HepG2 (cell line): ENCODE measurements around the gene RBM12.

Source experiments
- CEBPG ChIP-seq: IDR thresholded peaks from 2 replicates; pipeline ENCODE4 v1.6.1; 2016
- CTCF ChIP-seq: sonication (generic); formaldehyde crosslinking; IDR thresholded peaks from 2 replicates; pipeline ENCODE4 v1.5.0; 2020; ENCODE audit warnings: mild to moderate bottlenecking, missing genetic modification reagents, moderate library complexity
- ESRRA ChIP-seq: sonication (generic); formaldehyde crosslinking; IDR thresholded peaks from 2 replicates; pipeline ENCODE4 v1.5.1; 2020; ENCODE audit warnings: mild to moderate bottlenecking, low read depth, missing genetic modification reagents
- POLR2A ChIP-seq, 2 experiments: IDR thresholded peaks; 2 replicates each; pipeline ENCODE4 v1.6.1; 2011; ENCODE audit warnings: low read depth in 2 of 2, low read length in 2 of 2, mild to moderate bottlenecking in 1 of 2, moderate library complexity in 1 of 2; ENCODE audit not compliant: insufficient read depth in 1 of 2
- POLR2AphosphoS5 ChIP-seq: IDR thresholded peaks from 2 replicates; pipeline ENCODE4 v1.6.1; 2012; ENCODE audit warnings: low read depth, low read length
- RFXANK ChIP-seq: IDR thresholded peaks from 2 replicates; pipeline ENCODE4 v1.6.1; 2016
- SMAD1 ChIP-seq: sonication (generic); formaldehyde crosslinking; IDR thresholded peaks from 2 replicates; pipeline ENCODE4 v1.4.0; 2020; ENCODE audit warnings: missing genetic modification reagents, low read depth, mild to moderate bottlenecking, borderline replicate concordance
- SP1 ChIP-seq, 2 experiments: fragments of 450-650 bp in 1 of 2; sonication (generic) in 1 of 2; formaldehyde crosslinking in 1 of 2; IDR thresholded peaks; 2 replicates each; pipeline versions ENCODE4 v1.4.0 to v1.6.1; 2016 to 2020; ENCODE audit warnings: missing genetic modification reagents in 1 of 2
- TAF1 ChIP-seq: sonication (generic); formaldehyde crosslinking; IDR thresholded peaks from 2 replicates; pipeline ENCODE4 v1.4.0; 2020; ENCODE audit warnings: missing genetic modification reagents
- USF2 ChIP-seq, 2 experiments: sonication (generic) in 1 of 2; formaldehyde crosslinking in 1 of 2; IDR thresholded peaks; 2 replicates each; pipeline versions ENCODE4 v1.5.1 to v1.6.1; 2011 to 2020; ENCODE audit warnings: borderline replicate concordance in 1 of 2, low read depth in 1 of 2, low read length in 1 of 2, mild to moderate bottlenecking in 1 of 2, missing genetic modification reagents in 1 of 2, moderate library complexity in 1 of 2
- ZBTB2 ChIP-seq: sonication (generic); formaldehyde crosslinking; IDR thresholded peaks from 2 replicates; pipeline ENCODE4 v1.8.0; 2022; ENCODE audit warnings: low read depth, missing genetic modification reagents
- TF ChIP-seq, protein P1 (sequence below): sonication (generic); formaldehyde crosslinking; IDR thresholded peaks from 2 replicates; pipeline ENCODE4 v1.8.1; 2023; ENCODE audit warnings: mild to moderate bottlenecking, inconsistent platforms, moderate library complexity, missing genetic modification reagents, borderline replicate concordance
- TF ChIP-seq, protein P2 (sequence below): sonication (generic); formaldehyde crosslinking; IDR thresholded peaks from 2 replicates; pipeline ENCODE4 v1.4.0; 2020; ENCODE audit warnings: missing genetic modification reagents

DNA sequence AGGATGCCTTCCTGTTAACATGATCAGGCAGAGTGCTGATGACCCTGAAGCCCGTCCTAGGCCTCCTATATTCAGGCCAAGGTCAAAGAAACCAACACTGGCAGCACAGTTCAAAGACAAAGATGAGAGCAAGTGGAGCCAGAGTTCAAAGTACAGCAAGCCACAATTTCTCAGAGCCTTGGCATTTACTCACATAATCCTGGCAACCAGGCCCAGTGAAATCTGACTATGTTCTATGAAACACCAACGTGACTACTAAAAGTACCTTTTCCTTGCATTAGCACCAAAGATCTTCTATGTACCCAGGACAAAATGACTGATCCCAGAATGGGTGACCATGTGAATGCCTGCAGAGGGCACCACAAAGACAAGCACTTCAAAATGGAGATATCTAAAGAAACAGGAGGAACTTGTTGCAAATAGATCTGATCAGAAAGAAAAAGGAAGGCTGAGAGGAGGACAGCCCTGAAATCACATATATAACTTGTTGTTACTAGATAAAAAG, 30.6 kb upstream of the RBM12 start:
- no peak for TF ChIP-seq SMAD1 (CRISPR knock-in tag)
- no peak for TF ChIP-seq POLR2A (IDR thresholded peaks at IDR 0.05; ENCODE audit: insufficient read depth in 1 of 2, low read depth in 2 of 2, low read length in 2 of 2)
- no peak for TF ChIP-seq ZBTB2
- no peak for TF ChIP-seq CEBPG
- no peak for TF ChIP-seq POLR2AphosphoS5
- peak; percentile 48 for TF ChIP-seq CTCF (CRISPR knock-in tag)
- TF ChIP-seq TAF1 (CRISPR knock-in tag): no peak
- TF ChIP-seq RFXANK: no peak
- TF ChIP-seq SP1 (IDR thresholded peaks at IDR 0.05): no peak
- no peak for TF ChIP-seq SP1 (CRISPR knock-in tag; IDR thresholded peaks at IDR 0.05)
- TF ChIP-seq USF2 (IDR thresholded peaks at IDR 0.05; ENCODE audit: low read depth, low read length): no peak
- TF ChIP-seq USF2 (CRISPR knock-in tag; IDR thresholded peaks at IDR 0.05; ENCODE audit: borderline replicate concordance): no peak
- TF ChIP-seq, protein P1, sequence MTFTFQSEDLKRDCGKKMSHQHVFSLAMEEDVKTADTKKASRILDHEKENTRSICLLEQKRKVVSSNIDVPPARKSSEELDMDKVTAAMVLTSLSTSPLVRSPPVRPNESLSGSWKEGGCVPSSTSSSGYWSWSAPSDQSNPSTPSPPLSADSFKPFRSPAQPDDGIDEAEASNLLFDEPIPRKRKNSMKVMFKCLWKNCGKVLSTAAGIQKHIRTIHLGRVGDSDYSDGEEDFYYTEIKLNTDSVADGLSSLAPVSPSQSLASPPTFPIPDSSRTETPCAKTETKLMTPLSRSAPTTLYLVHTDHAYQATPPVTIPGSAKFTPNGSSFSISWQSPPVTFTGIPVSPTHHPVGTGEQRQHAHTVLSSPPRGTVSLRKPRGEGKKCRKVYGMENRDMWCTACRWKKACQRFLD: no peak
- TF ChIP-seq, protein P2, sequence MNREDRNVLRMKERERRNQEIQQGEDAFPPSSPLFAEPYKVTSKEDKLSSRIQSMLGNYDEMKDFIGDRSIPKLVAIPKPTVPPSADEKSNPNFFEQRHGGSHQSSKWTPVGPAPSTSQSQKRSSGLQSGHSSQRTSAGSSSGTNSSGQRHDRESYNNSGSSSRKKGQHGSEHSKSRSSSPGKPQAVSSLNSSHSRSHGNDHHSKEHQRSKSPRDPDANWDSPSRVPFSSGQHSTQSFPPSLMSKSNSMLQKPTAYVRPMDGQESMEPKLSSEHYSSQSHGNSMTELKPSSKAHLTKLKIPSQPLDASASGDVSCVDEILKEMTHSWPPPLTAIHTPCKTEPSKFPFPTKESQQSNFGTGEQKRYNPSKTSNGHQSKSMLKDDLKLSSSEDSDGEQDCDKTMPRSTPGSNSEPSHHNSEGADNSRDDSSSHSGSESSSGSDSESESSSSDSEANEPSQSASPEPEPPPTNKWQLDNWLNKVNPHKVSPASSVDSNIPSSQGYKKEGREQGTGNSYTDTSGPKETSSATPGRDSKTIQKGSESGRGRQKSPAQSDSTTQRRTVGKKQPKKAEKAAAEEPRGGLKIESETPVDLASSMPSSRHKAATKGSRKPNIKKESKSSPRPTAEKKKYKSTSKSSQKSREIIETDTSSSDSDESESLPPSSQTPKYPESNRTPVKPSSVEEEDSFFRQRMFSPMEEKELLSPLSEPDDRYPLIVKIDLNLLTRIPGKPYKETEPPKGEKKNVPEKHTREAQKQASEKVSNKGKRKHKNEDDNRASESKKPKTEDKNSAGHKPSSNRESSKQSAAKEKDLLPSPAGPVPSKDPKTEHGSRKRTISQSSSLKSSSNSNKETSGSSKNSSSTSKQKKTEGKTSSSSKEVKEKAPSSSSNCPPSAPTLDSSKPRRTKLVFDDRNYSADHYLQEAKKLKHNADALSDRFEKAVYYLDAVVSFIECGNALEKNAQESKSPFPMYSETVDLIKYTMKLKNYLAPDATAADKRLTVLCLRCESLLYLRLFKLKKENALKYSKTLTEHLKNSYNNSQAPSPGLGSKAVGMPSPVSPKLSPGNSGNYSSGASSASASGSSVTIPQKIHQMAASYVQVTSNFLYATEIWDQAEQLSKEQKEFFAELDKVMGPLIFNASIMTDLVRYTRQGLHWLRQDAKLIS (CRISPR knock-in tag): no peak
- peak; percentile 99 for TF ChIP-seq ESRRA
